H9 (cell line): ENCODE data around the gene NKPD1. TPM values are rescaled to one million over a fixed set of nuclear protein-coding genes. Genes with fewer than 3 reads are reported as not detected.
A peak's percentile ranks its signal among the peaks of the same experiment; 100 is the strongest.

Experiments used
- DNase-seq: peaks from one replicate; pipeline ENCODE4 v3.0.0-alpha.2; 2017
- H2AFZ ChIP-seq: one replicate; pipeline ENCODE4 v1.6.1; 2013; ENCODE audit warnings: mild to moderate bottlenecking, low read length, control low read depth, moderate library complexity
- H2AK5ac ChIP-seq: 2 replicates; pipeline ENCODE4 v1.6.1; 2013; ENCODE audit warnings: low read length, control low read depth, mixed read lengths; ENCODE audit not compliant: insufficient read length
- H2BK120ac ChIP-seq: one replicate; pipeline ENCODE4 v1.6.1; 2013; ENCODE audit warnings: low read depth, mild to moderate bottlenecking, low read length, control low read depth, inconsistent platforms; ENCODE audit not compliant: poor library complexity, severe bottlenecking
- H2BK12ac ChIP-seq: 2 replicates; pipeline ENCODE4 v1.6.1; 2013; ENCODE audit warnings: low read length, control low read depth, mixed read lengths, low read depth; ENCODE audit not compliant: insufficient read length
- H2BK15ac ChIP-seq: 2 replicates; pipeline ENCODE4 v1.6.1; 2013; ENCODE audit warnings: low read depth, low read length, control low read depth
- H2BK20ac ChIP-seq: one replicate; pipeline ENCODE4 v1.6.1; 2013; ENCODE audit warnings: low read depth, mild to moderate bottlenecking, low read length, control low read depth, inconsistent platforms; ENCODE audit not compliant: poor library complexity, severe bottlenecking
- H2BK5ac ChIP-seq: 2 replicates; pipeline ENCODE4 v1.6.1; 2013; ENCODE audit warnings: low read length, control low read depth, mixed read lengths; ENCODE audit not compliant: insufficient read length
- H3K14ac ChIP-seq: 2 replicates; pipeline ENCODE4 v1.6.1; 2013; ENCODE audit warnings: low read length, control low read depth; ENCODE audit not compliant: insufficient read depth
- H3K18ac ChIP-seq: 2 replicates; pipeline ENCODE4 v1.6.1; 2013; ENCODE audit warnings: low read depth, mild to moderate bottlenecking, mixed read lengths, low read length, control low read depth; ENCODE audit not compliant: insufficient read length
- H3K23ac ChIP-seq: 2 replicates; pipeline ENCODE4 v1.6.1; 2013; ENCODE audit warnings: low read length, control low read depth, mixed read lengths, low read depth; ENCODE audit not compliant: insufficient read length
- H3K23me2 ChIP-seq: 2 replicates; pipeline ENCODE4 v1.6.1; 2013; ENCODE audit warnings: low read depth, mild to moderate bottlenecking, mixed read lengths, low read length, control low read depth; ENCODE audit not compliant: insufficient read length, poor library complexity, severe bottlenecking
- H3K27ac ChIP-seq: 2 replicates; pipeline ENCODE4 v1.5.1; 2013; ENCODE audit warnings: low read length, control low read depth, mixed read lengths, low read depth; ENCODE audit not compliant: insufficient read length
- H3K27me3 ChIP-seq: 2 replicates; pipeline ENCODE4 v1.6.1; 2013; ENCODE audit warnings: low read length, control low read depth, inconsistent platforms; ENCODE audit not compliant: insufficient read depth
- H3K4ac ChIP-seq: 2 replicates; pipeline ENCODE4 v1.6.1; 2013; ENCODE audit warnings: low read depth, mild to moderate bottlenecking, control low read depth, inconsistent platforms, low read length, moderate library complexity
- H3K4me1 ChIP-seq: 2 replicates; pipeline ENCODE4 v1.6.1; 2013; ENCODE audit warnings: low read length, control low read depth, inconsistent platforms; ENCODE audit not compliant: insufficient read depth
- H3K4me2 ChIP-seq: 2 replicates; pipeline ENCODE4 v1.6.1; 2013; ENCODE audit warnings: low read length, control low read depth, mixed read lengths; ENCODE audit not compliant: insufficient read length, insufficient read depth
- H3K56ac ChIP-seq: 2 replicates; pipeline ENCODE4 v1.6.1; 2013; ENCODE audit warnings: low read depth, mild to moderate bottlenecking, mixed read lengths, low read length, control low read depth; ENCODE audit not compliant: insufficient read length
- H3K79me1 ChIP-seq: 2 replicates; pipeline ENCODE4 v1.6.1; 2013; ENCODE audit warnings: low read depth, mild to moderate bottlenecking, moderate library complexity, low read length, control low read depth, inconsistent platforms; ENCODE audit not compliant: insufficient read depth, poor library complexity, severe bottlenecking
- H3K79me2 ChIP-seq: 2 replicates; pipeline ENCODE4 v1.6.1; 2013; ENCODE audit warnings: low read length, control low read depth, inconsistent platforms; ENCODE audit not compliant: insufficient read depth
- H3K9ac ChIP-seq: 2 replicates; pipeline ENCODE4 v1.6.1; 2013; ENCODE audit warnings: low read length, control low read depth, mixed read lengths; ENCODE audit not compliant: insufficient read length; ENCODE audit errors: extremely low read depth
- H3K9me3 ChIP-seq: one replicate; pipeline ENCODE4 v1.6.1; 2013; ENCODE audit warnings: low read depth, low read length, inconsistent platforms; ENCODE audit not compliant: control insufficient read depth
- H3T11ph ChIP-seq: one replicate; pipeline ENCODE4 v1.6.1; 2013; ENCODE audit warnings: mild to moderate bottlenecking, low read length, control low read depth, inconsistent platforms
- H4K20me1 ChIP-seq: one replicate; pipeline ENCODE4 v1.6.1; 2013; ENCODE audit not compliant: control insufficient read depth, insufficient read length, insufficient read depth
- H4K5ac ChIP-seq: 2 replicates; pipeline ENCODE4 v1.6.1; 2013; ENCODE audit warnings: low read depth, mild to moderate bottlenecking, mixed read lengths, low read length, control low read depth; ENCODE audit not compliant: insufficient read length
- H4K8ac ChIP-seq: replicated peaks from 2 replicates; pipeline ENCODE4 v1.6.1; 2013; ENCODE audit warnings: low read length, control low read depth, mixed read lengths, low read depth; ENCODE audit not compliant: insufficient read length
- H4K91ac ChIP-seq: 2 replicates; pipeline ENCODE4 v1.6.1; 2013; ENCODE audit warnings: low read depth, mild to moderate bottlenecking, moderate library complexity, mixed read lengths, low read length, control low read depth; ENCODE audit not compliant: insufficient read length
- H3K27ac Mint-ChIP-seq, 3 experiments: 2 replicates in 2 of 3; 3 replicates in 1 of 3; pipeline ENCODE4 v1.8.0; 2020 to 2021; ENCODE audit warnings: mixed read lengths in 3 of 3, mild to moderate bottlenecking in 1 of 3, moderate library complexity in 1 of 3
- H3K27me3 Mint-ChIP-seq: 2 replicates; pipeline ENCODE4 v1.8.0; 2021; ENCODE audit warnings: low read depth, mild to moderate bottlenecking, moderate library complexity, mixed read lengths
- H3K36me3 Mint-ChIP-seq, 3 experiments: 2 replicates in 2 of 3; 3 replicates in 1 of 3; pipeline ENCODE4 v1.8.0; 2020 to 2021; ENCODE audit warnings: low read depth in 3 of 3, mixed read lengths in 3 of 3; ENCODE audit not compliant: insufficient read depth in 1 of 3
- H3K4me1 Mint-ChIP-seq, 2 experiments: 2 replicates each; pipeline ENCODE4 v1.8.0; 2020; ENCODE audit warnings: mixed read lengths in 2 of 2
- H3K4me3 Mint-ChIP-seq, 2 experiments: 2 replicates in 1 of 2; 3 replicates in 1 of 2; pipeline ENCODE4 v1.8.0; 2020 to 2021; ENCODE audit warnings: mild to moderate bottlenecking in 2 of 2, mixed read lengths in 2 of 2, moderate library complexity in 1 of 2
- H3K9me3 Mint-ChIP-seq, 2 experiments: 2 replicates in 1 of 2; 3 replicates in 1 of 2; pipeline ENCODE4 v1.8.0; 2020; ENCODE audit warnings: mild to moderate bottlenecking in 2 of 2, mixed read lengths in 2 of 2, moderate library complexity in 1 of 2
- WGBS: extraction: QIAGEN DNeasy Blood & Tissue Kit; methylation state at CpG from one replicate; pipeline ENCODE4 v1.1.7; 2013; ENCODE audit warnings: missing lambda C conversion rate, low lambda C conversion rate, mixed read lengths; ENCODE audit not compliant: insufficient read length; ENCODE audit errors: extremely low coverage; 5-methylcytosine and 5-hydroxymethylcytosine counted together
- total RNA-seq: library from RNA; stranded (reverse); gene quantifications from 2 replicates; pipeline ENCODE4 v1.2.1, GENCODE V29; 2021
- TF ChIP-seq, protein P1 (sequence below): fragments of 200-600 bp; sonication (generic); conservative IDR thresholded peaks from 3 replicates; pipeline ENCODE4 v1.8.0; 2021; ENCODE audit warnings: antibody characterized with exemption, mild to moderate bottlenecking

The NKPD1 gene
- total RNA-seq, 1 experiment from 2014 or later, result 0.17 TPM

DNA sequence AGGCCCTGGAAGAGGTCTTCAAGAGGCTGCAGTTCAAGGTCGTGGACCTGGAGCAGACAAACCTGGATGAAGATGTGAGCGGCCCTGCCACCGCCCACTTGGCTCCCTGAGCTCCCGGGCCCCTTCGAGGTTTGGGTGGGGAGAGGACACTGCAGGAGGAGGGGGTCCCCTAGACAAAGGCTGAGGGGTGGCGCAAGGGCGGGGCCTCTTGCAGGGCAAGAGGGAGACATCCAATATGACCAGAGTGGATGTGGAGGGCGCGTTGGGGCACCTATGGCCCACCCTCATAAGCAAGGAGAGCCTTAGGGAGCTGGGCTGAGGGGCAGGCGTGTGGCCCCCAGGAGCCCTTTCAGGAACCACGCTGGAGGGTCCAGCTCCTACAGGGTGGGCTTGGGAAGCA lies 20.2 kb downstream of the NKPD1 start:
- H4K20me1 ChIP-seq, result no peaks in the 10 kb centered on the region
- TF ChIP-seq, protein P1, sequence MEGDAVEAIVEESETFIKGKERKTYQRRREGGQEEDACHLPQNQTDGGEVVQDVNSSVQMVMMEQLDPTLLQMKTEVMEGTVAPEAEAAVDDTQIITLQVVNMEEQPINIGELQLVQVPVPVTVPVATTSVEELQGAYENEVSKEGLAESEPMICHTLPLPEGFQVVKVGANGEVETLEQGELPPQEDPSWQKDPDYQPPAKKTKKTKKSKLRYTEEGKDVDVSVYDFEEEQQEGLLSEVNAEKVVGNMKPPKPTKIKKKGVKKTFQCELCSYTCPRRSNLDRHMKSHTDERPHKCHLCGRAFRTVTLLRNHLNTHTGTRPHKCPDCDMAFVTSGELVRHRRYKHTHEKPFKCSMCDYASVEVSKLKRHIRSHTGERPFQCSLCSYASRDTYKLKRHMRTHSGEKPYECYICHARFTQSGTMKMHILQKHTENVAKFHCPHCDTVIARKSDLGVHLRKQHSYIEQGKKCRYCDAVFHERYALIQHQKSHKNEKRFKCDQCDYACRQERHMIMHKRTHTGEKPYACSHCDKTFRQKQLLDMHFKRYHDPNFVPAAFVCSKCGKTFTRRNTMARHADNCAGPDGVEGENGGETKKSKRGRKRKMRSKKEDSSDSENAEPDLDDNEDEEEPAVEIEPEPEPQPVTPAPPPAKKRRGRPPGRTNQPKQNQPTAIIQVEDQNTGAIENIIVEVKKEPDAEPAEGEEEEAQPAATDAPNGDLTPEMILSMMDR, result no peak
- WGBS, result no CpG with 5 or more reads among the region's 11 CpGs

More for the DNA sequence above, 20.2 kb downstream of the NKPD1 start:
- no peak overlapping the region for H2AK5ac ChIP-seq
- H3K56ac ChIP-seq, result no peak overlapping the region
- no peak overlapping the region for H2BK5ac ChIP-seq
- H4K91ac ChIP-seq, result no peak overlapping the region
- H3K4me1 ChIP-seq, result no peaks in the 10 kb centered on the region
- H3K79me1 ChIP-seq, result no peaks in the 10 kb centered on the region
- H2BK15ac ChIP-seq, result no peak overlapping the region
- H2AFZ ChIP-seq, result no peak overlapping the region
- no peaks in the 10 kb centered on the region for H3K9me3 ChIP-seq
- H3K9me3 Mint-ChIP-seq, result no peaks in the 10 kb centered on the region
- no peak overlapping the region for H3K4ac ChIP-seq
- peaks cover 10 to 27% (median 25%) of the 10 kb centered on the region in 3 experiments; a peak in 6 of 7 replicates for H3K36me3 Mint-ChIP-seq
- no peak for DNase-seq
- H3K79me2 ChIP-seq, result no peaks in the 10 kb centered on the region
- no peak overlapping the region for H2BK12ac ChIP-seq
- no peak overlapping the region for H2BK20ac ChIP-seq
- no peak overlapping the region for H3K27ac ChIP-seq
- H3K9ac ChIP-seq, result no peak overlapping the region
- no peak overlapping the region for H2BK120ac ChIP-seq
- H4K5ac ChIP-seq, result no peak overlapping the region
- H3K27me3 ChIP-seq, result no peaks in the 10 kb centered on the region
- no peak overlapping the region for H3K23ac ChIP-seq
- no peaks in the 10 kb centered on the region for H3K27me3 Mint-ChIP-seq
- peak overlapping the region in 1 of 3 experiments; percentile 90; a peak in 1 of 7 replicates for H3K27ac Mint-ChIP-seq
- no peak overlapping the region for H3K4me2 ChIP-seq
- H3T11ph ChIP-seq, result no peak overlapping the region
- H4K8ac ChIP-seq, result no peak overlapping the region
- no peak overlapping the region for H3K4me3 Mint-ChIP-seq
- no peaks in the 10 kb centered on the region for H3K23me2 ChIP-seq
- H3K18ac ChIP-seq, result no peak overlapping the region
- no peak overlapping the region; the same call in 1 of the 2 replicates for H3K14ac ChIP-seq
- peaks cover 23 to 24% of the 10 kb centered on the region in 2 experiments for H3K4me1 Mint-ChIP-seq
